ENCODE results near the gene MUL1. TPM values are rescaled to one million over a fixed set of nuclear protein-coding genes. Genes with fewer than 3 reads are reported as not detected.

MUL1 gene
- total and polyA plus RNA-seq, 12 donors = 7.6 to 60.3 (median 42.6) TPM

DNA sequence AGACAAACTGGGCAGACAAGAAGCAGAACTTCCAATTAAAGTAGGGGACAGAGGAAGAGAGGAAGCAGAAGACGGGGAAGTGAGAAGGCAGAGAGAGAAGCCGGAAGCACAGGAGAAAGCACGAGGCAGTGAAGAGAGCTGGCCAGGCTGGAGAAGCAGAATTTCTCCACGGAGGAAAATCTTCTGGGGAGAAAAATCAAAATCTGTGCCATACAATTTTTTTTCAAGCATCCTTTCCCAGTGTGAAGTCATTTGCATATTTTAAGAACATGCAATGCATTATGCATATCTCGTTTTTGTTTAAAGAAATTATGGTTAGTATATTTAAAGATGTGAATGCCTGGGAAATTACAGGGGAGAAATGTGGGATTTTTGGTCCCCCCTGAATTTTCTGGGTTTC lies 14.6 kb downstream of the MUL1 start:
- DNase-seq (no peak), ATAC-seq (peak in 2 of 8 donors; percentile 39 to 45)
- 22 to 31% methylated on average over 5 of the region's 5 CpGs for whole genome bisulfite sequencing, 2 donors
- Histone ChIP-seq H3K36me3 (peaks cover 0 to 15% (median 5%) of the 10 kb centered on the region in 9 donors), H3K27ac (peak overlapping the region in 8 of 10 donors; percentile 16 to 79 (median 50)), H3K4me1 (peaks cover 5 to 31% (median 23%) of the 10 kb centered on the region in 9 donors), H3K27me3 (peaks cover 0 to 10% (median 2%) of the 10 kb centered on the region in 7 donors), H3K4me3 (no peak overlapping the region), H3K9me3 (no peaks in the 10 kb centered on the region)
- no peak for TF ChIP-seq CTCF (IDR thresholded peaks at IDR 0.05)
- intact Hi-C loops (cut with DNase I) = loop anchor here (1.0 to 10.0 kb wide), 22 partner anchors 113 to 576 kb away; partner anchors contain the start of gene PLA2G2E (in 3 of the 10)

- Histone ChIP-seq H3K36me3 (peaks cover 0 to 9% (median 0%) of the 10 kb centered on the region in 9 donors), H3K4me3 (no peak overlapping the region), H3K27ac (peak overlapping the region in 8 of 10 donors; percentile 16 to 79 (median 50)), H3K4me1 (peaks cover 5 to 29% (median 23%) of the 10 kb centered on the region in 9 donors), H3K27me3 (peaks cover 0 to 15% (median 5%) of the 10 kb centered on the region in 7 donors), H3K9me3 (no peaks in the 10 kb centered on the region)
- DNase-seq (no peak), ATAC-seq (no peak)
- intact Hi-C loops (cut with DNase I) = loop anchor here (1.0 to 10.0 kb wide), 22 partner anchors 112 to 575 kb away; partner anchors contain the start of gene PLA2G2E (in 3 of the 10)
- TF ChIP-seq CTCF (IDR thresholded peaks at IDR 0.05) = no peak
- WGBS, 2 donors = 65 to 81% methylated on average over 7 of the region's 7 CpGs
Observed at GRCh38 chr1:20492751-20493150, 15.2 kb downstream of the MUL1 start.

DNA sequence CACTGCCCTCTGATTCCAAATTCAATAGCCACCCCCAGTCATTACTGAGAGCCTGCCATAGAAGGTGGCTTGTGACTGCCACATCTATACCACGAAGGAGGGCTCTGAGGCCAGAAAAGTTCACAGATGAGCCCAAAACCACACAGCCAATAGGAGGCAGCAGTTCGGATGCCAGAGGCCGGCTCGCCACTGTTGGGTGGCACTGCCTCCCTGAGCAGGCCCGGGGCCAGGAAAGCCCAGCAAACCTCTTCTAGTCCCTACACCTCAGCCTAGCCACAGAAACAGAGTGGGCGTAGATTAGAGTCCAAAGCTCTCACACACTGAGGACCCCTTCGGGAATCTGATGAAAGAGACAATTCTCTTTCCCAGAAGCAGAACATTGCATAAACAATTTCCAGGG lies 16.1 kb downstream of the MUL1 start:
- Histone ChIP-seq H3K4me1 (peaks cover 7 to 29% (median 25%) of the 10 kb centered on the region in 9 donors), H3K36me3 (peaks cover 0 to 2% (median 0%) of the 10 kb centered on the region in 9 donors), H3K27me3 (peaks cover 4 to 23% (median 14%) of the 10 kb centered on the region in 7 donors), H3K4me3 (no peak overlapping the region), H3K9me3 (no peaks in the 10 kb centered on the region), H3K27ac (no peak overlapping the region)
- no peak for ATAC-seq
- TF ChIP-seq CTCF (IDR thresholded peaks at IDR 0.05) = no peak
- intact Hi-C loops (cut with DNase I) = loop anchor here (2.0 to 10.0 kb wide), 17 partner anchors 111 to 575 kb away; partner anchors contain the start of gene PLA2G2E (in 3 of the 10)
- no peak for DNase-seq
- 78 to 81% methylated on average over 7 of the region's 7 CpGs for WGBS, 2 donors

DNA sequence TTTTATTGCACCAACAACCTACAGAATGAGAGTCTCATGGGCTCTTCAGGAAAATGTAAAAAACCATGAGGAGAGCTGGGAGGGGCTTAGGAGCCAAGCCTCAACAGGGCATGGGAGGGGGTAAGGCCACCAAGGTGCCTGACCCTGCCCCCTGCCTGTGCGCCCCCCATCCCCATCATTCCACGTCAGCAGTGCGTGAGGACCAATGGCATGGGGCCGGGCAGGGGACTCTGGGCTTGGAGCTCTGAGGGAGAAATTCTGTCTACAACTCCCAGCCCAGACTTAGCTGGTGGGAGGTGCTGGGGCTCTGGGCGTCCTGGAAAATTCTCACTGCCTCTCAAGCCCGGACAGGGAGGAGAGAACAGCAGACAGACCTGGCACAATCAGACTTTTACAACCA lies 16.8 kb downstream of the MUL1 start:
- intact Hi-C loops (cut with DNase I) = loop anchor here (5.0 to 10.0 kb wide), 12 partner anchors 114 to 574 kb away; partner anchors contain the start of gene PLA2G2E (in 3 of the 10)
- Histone ChIP-seq H3K4me3 (no peak overlapping the region), H3K27me3 (peaks cover 7 to 30% (median 20%) of the 10 kb centered on the region in 7 donors), H3K36me3 (no peaks in the 10 kb centered on the region), H3K4me1 (peaks cover 8 to 36% (median 31%) of the 10 kb centered on the region in 9 donors), H3K9me3 (no peaks in the 10 kb centered on the region), H3K27ac (no peak overlapping the region)
- no peak for TF ChIP-seq CTCF (IDR thresholded peaks at IDR 0.05)
- 49 to 71% methylated on average over 6 of the region's 6 CpGs for WGBS, 2 donors
- DNase-seq (no peak), ATAC-seq (no peak)

Measured in heart right ventricle (tissue), 16 donors.